Left lung (tissue), 14 donors: ENCODE measurements around the gene RET. TPM values are rescaled to one million over a fixed set of nuclear protein-coding genes. Genes with fewer than 3 reads are reported as not detected.

Experiments used
- ATAC-seq: fragments of 200-7000 bp; cut with Tn5 transposase; one replicate; pipeline ENCODE4 v1.9.1; 2020; ENCODE audit warnings: moderate library complexity
- DNase-seq, 4 donors: peaks; one replicate each; pipeline ENCODE4 v3.0.0-alpha.2; 2013 to 2020
- H3K27ac ChIP-seq, 2 donors: fragments of 200-600 bp; sonication (generic) in 1 of 2; one replicate each; pipeline versions ENCODE4 v1.5.0 to v1.8.0; 2020 to 2021
- H3K27me3 ChIP-seq, 2 donors: fragments of 200-600 bp; sonication (generic) in 1 of 2; one replicate each; pipeline versions ENCODE4 v1.5.0 to v1.8.0; 2020 to 2021
- H3K36me3 ChIP-seq, 2 donors: fragments of 200-600 bp; sonication (generic) in 1 of 2; one replicate each; pipeline versions ENCODE4 v1.5.0 to v1.8.0; 2020 to 2021
- H3K4me1 ChIP-seq, 2 donors: fragments of 200-600 bp; one replicate each; pipeline ENCODE4 v1.8.0; 2021
- H3K4me3 ChIP-seq, 2 donors: fragments of 200-600 bp; sonication (generic) in 1 of 2; one replicate each; pipeline versions ENCODE4 v1.5.0 to v1.8.0; 2020 to 2021; ENCODE audit warnings: mild to moderate bottlenecking in 1 of 2
- H3K9me3 ChIP-seq, 2 donors: fragments of 200-600 bp; sonication (generic) in 1 of 2; one replicate each; pipeline versions ENCODE4 v1.5.0 to v1.8.0; 2020 to 2021
- intact Hi-C, 2 donors: fragments of 100-400 bp; cut with DNase I; formaldehyde crosslinking; loops; one replicate each; pipeline versions ENCODE4 v1.11.2 to v1.14.2; 2022
- long read RNA-seq, 12 donors: library from polyadenylated mRNA in 2 of 12; unstranded in 2 of 12; transcript quantifications; one replicate each; pipeline ENCODE4 v2.0.0 and lab custom pipeline, GENCODE V29; 2019 to 2026
- polyA plus RNA-seq, 6 donors: library from polyadenylated mRNA; unstranded; fragments of 120-200 nt; gene quantifications; one replicate each; pipeline ENCODE4 v1.2.1, GENCODE V29; 2013; ENCODE audit not compliant: insufficient read length in 6 of 6
- total RNA-seq, 2 donors: library from RNA; stranded (reverse); fragmentation: NEBNext Ultra II Directional; extraction: Animal tissue kit (Norgen Biotek cat#: 25700); gene quantifications; one replicate each; pipeline ENCODE4 v1.2.1, GENCODE V29; 2021
- TF ChIP-seq, protein P1 (sequence below), 2 donors: fragments of 200-600 bp; sonication (generic) in 1 of 2; IDR thresholded peaks; one replicate each; pipeline versions ENCODE4 v1.5.0 to v1.8.0; 2021; ENCODE audit warnings: antibody characterized with exemption in 2 of 2
- donor health status: DM: no; HTN: yes; CAD: no.
- donor health status: DM: no; HTN: no; CAD: no.

The RET gene
- total RNA-seq (1 to 10 TPM in 1 of 2 donors, under 1 TPM in 1; 0.97 to 1.0 TPM), polyA plus RNA-seq (1 to 10 TPM; 1.4 to 3.8 (median 2.1) TPM)
- long read RNA-seq, donor 1, result 0 reads
- long read RNA-seq, donor 2, result 0 reads
- long read RNA-seq, donor 3, full-length matches to known transcripts, result 1 of 1 reads
- long read RNA-seq, donor 3, partial matches to known transcripts, result 0 of 1 reads
- long read RNA-seq, donor 3, other reads (novel, unspliced or antisense), result 0 of 1 reads
- long read RNA-seq, donor 4, partial matches to known transcripts, result 1 of 1 reads
- long read RNA-seq, donor 4, other reads (novel, unspliced or antisense), result 0 of 1 reads
- long read RNA-seq, donor 5, result 0 reads
- long read RNA-seq, donor 6, result 0 reads
- long read RNA-seq, donor 7, result 0 reads
- long read RNA-seq, donor 8, result 0 reads
- long read RNA-seq, donor 9, result 0 reads
- long read RNA-seq, donor 10, result 0 reads
- long read RNA-seq, donor 11, full-length matches to known transcripts, result 3 of 8 reads
- long read RNA-seq, donor 11, partial matches to known transcripts, result 5 of 8 reads
- long read RNA-seq, donor 11, other reads (novel, unspliced or antisense), result 0 of 8 reads
- long read RNA-seq, donor 12, result 0 reads

DNA sequence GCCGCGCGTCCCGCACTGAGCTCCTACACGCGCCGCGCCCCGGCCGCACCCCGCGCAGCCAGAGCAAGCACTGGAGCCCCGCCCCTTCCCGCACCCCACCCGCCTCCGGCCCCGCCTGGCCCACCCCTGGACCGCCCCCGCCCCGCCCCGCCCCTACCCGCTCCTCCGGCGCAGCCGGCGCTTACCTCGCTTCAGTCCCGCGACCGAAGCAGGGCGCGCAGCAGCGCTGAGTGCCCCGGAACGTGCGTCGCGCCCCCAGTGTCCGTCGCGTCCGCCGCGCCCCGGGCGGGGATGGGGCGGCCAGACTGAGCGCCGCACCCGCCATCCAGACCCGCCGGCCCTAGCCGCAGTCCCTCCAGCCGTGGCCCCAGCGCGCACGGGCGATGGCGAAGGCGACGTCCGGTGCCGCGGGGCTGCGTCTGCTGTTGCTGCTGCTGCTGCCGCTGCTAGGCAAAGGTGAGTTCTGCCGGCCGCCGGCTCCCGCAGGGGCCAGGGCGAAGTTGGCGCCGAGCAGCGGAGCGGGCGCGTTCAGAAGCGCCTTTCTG is at the start of gene RET:
Gene RET, plus strand, starts transcription at position 194 of the 545 bp plus-strand sequence. Its CDS starts 190 bp downstream, at position 384.
- Histone ChIP-seq H3K4me1 (peaks cover 0 to 18% of the 10 kb centered on the region in 2 donors), H3K9me3 (no peaks in the 10 kb centered on the region), H3K36me3 (no peaks in the 10 kb centered on the region), H3K4me3 (peak within 1 kb of the TSS; percentile 17 to 46), H3K27ac (no peak within 1 kb of the TSS), H3K27me3 (peaks cover 24 to 93% of the 10 kb centered on the region in 2 donors)
- DNase-seq, result peak in 3 of 4 donors; percentile 34 to 87 (median 47)
- intact Hi-C loops, result no loop called here
- TF ChIP-seq, protein P1, sequence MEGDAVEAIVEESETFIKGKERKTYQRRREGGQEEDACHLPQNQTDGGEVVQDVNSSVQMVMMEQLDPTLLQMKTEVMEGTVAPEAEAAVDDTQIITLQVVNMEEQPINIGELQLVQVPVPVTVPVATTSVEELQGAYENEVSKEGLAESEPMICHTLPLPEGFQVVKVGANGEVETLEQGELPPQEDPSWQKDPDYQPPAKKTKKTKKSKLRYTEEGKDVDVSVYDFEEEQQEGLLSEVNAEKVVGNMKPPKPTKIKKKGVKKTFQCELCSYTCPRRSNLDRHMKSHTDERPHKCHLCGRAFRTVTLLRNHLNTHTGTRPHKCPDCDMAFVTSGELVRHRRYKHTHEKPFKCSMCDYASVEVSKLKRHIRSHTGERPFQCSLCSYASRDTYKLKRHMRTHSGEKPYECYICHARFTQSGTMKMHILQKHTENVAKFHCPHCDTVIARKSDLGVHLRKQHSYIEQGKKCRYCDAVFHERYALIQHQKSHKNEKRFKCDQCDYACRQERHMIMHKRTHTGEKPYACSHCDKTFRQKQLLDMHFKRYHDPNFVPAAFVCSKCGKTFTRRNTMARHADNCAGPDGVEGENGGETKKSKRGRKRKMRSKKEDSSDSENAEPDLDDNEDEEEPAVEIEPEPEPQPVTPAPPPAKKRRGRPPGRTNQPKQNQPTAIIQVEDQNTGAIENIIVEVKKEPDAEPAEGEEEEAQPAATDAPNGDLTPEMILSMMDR (IDR thresholded peaks at IDR 0.05), result no peak
- ATAC-seq, result peak; percentile 66

DNA sequence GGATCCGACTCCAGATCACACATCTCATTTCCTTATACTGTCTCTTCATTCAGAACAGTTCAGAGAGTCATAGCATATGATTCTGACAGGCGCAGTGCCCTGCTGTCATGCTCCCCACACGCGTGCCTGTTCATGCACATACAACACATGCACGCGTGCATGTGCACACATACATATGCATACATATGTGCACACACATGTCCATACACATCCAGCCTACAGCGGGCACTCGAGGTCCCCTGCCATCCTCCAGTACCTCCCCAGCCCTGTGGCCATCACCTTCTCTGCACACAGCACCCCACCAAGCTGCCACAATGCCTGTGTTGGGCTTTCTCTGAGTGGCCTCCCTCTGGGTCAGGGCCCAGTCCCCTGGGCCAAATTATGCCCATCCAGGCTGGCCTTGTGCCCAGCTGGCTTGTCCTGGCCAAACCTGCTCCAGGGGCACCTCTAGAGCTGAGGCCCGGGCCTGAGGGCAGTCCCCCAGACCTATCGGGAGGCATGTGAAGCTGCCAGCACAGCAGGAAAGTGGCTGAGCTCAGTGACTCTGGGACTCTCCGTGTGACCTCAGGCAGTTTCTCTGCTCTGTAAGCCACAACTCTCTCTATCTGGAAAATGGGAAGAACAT is 49.4 kb upstream of the RET start:
- H3K4me1 ChIP-seq, result no peaks in the 10 kb centered on the region
- TF ChIP-seq, protein P1 (IDR thresholded peaks at IDR 0.05), result no peak
- H3K9me3 ChIP-seq, result peaks cover 0 to 19% of the 10 kb centered on the region in 2 donors
- no peak overlapping the region for H3K4me3 ChIP-seq
- intact Hi-C loops, result no loop called here
- no peaks in the 10 kb centered on the region for H3K36me3 ChIP-seq
- no peak overlapping the region for H3K27ac ChIP-seq
- ATAC-seq (no peak), DNase-seq (no peak)
- H3K27me3 ChIP-seq, result peaks cover 4 to 36% of the 10 kb centered on the region in 2 donors

DNA sequence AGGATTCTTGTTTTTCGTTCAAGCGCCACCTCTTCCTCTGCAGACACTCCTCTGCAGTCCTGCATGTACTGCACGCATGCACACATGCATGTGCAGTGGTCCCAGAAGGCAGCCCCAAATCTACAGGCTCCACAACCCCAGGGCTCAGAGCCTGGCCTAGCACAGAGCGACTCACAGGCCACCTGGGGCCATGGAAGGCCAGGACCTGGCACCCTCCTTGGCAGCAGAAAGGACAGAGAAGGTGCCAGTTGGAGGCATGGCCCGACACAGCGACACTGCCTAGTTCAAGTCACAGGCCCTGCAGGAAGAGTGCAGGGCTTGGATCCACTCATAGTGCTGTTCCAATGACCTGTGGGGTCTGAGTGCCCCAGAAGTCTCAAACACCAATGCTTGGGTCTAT is 48.7 kb upstream of the RET start:
- TF ChIP-seq, protein P1 (IDR thresholded peaks at IDR 0.05), result no peak
- intact Hi-C loops, result no loop called here
- H3K27me3 ChIP-seq, result peaks cover 4 to 36% of the 10 kb centered on the region in 2 donors
- DNase-seq (no peak), ATAC-seq (no peak)
- H3K27ac ChIP-seq, result no peak overlapping the region
- no peaks in the 10 kb centered on the region for H3K36me3 ChIP-seq
- no peaks in the 10 kb centered on the region for H3K4me1 ChIP-seq
- H3K4me3 ChIP-seq, result no peak overlapping the region
- H3K9me3 ChIP-seq, result peaks cover 0 to 26% of the 10 kb centered on the region in 2 donors

- ATAC-seq, result no peak
- Histone ChIP-seq H3K4me1 (no peaks in the 10 kb centered on the region), H3K36me3 (no peaks in the 10 kb centered on the region), H3K27ac (no peak overlapping the region), H3K27me3 (peaks cover 4 to 35% of the 10 kb centered on the region in 2 donors), H3K4me3 (no peak overlapping the region), H3K9me3 (peaks cover 0 to 34% of the 10 kb centered on the region in 2 donors)
- TF ChIP-seq, protein P1 (IDR thresholded peaks at IDR 0.05), result no peak
- intact Hi-C loops, result no loop called here
- no peak for DNase-seq
These were observed 47.8 kb upstream of the RET start for GRCh38 chr10:43029043-43029442.
